Muscle layer of duodenum (tissue), 2 donors: ENCODE data around the gene GAPDH.

Experiments used
- H3K27ac ChIP-seq: one replicate; pipeline ENCODE4 v1.7.0; 2013; ENCODE audit warnings: mild to moderate bottlenecking, low read length
- H3K27me3 ChIP-seq: one replicate; pipeline ENCODE4 v1.7.0; 2013; ENCODE audit warnings: low read depth, mild to moderate bottlenecking, control low read depth, low read length
- H3K36me3 ChIP-seq, 2 donors: one replicate each; pipeline ENCODE4 v1.7.0; 2013; ENCODE audit warnings: low read length in 2 of 2, control low read depth in 1 of 2, mild to moderate bottlenecking in 1 of 2; ENCODE audit not compliant: insufficient read depth in 2 of 2, control insufficient read depth in 1 of 2
- H3K4me1 ChIP-seq, 2 donors: one replicate each; pipeline ENCODE4 v1.7.0; 2013; ENCODE audit warnings: low read length in 2 of 2, mild to moderate bottlenecking in 2 of 2, control low read depth in 1 of 2, moderate library complexity in 1 of 2; ENCODE audit not compliant: insufficient read depth in 2 of 2, control insufficient read depth in 1 of 2
- H3K4me3 ChIP-seq, 2 donors: one replicate each; pipeline ENCODE4 v1.7.0; 2013; ENCODE audit warnings: low read length in 2 of 2, low read depth in 1 of 2, mild to moderate bottlenecking in 1 of 2
- H3K9me3 ChIP-seq, 2 donors: one replicate each; pipeline ENCODE4 v1.7.0; 2013; ENCODE audit warnings: low read length in 2 of 2, control low read depth in 1 of 2, mild to moderate bottlenecking in 1 of 2; ENCODE audit not compliant: control insufficient read depth in 1 of 2
- donor health status: healthy.

The GAPDH gene

DNA sequence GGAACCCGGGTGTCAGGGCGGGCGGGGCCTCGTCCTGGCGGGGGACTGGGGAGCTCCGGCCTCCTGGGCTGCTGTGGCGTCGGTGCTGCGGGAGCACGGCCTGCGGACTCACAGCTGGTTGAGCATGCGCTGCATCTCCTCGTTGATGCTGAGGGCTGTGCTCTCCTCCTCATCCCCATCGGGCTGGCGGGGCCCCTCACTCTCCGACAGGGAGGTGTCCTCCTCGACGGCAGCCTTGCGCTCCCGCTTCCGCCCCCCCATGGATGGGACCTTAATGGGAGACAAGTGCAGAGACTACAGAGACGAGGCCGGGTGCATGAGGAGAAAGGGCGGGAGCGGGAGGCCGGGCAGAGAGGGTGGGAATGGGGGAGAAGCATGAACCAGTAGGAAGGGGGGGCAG is 14.2 kb downstream of the GAPDH start:
- Histone ChIP-seq H3K27me3 (no peaks in the 10 kb centered on the region), H3K4me3 (peak overlapping the region in 1 of 2 donors; percentile 35), H3K9me3 (no peaks in the 10 kb centered on the region), H3K27ac (peak overlapping the region; percentile 31), H3K4me1 (peaks cover 16 to 53% of the 10 kb centered on the region in 2 donors), H3K36me3 (peaks cover 30 to 40% of the 10 kb centered on the region in 2 donors)

DNA sequence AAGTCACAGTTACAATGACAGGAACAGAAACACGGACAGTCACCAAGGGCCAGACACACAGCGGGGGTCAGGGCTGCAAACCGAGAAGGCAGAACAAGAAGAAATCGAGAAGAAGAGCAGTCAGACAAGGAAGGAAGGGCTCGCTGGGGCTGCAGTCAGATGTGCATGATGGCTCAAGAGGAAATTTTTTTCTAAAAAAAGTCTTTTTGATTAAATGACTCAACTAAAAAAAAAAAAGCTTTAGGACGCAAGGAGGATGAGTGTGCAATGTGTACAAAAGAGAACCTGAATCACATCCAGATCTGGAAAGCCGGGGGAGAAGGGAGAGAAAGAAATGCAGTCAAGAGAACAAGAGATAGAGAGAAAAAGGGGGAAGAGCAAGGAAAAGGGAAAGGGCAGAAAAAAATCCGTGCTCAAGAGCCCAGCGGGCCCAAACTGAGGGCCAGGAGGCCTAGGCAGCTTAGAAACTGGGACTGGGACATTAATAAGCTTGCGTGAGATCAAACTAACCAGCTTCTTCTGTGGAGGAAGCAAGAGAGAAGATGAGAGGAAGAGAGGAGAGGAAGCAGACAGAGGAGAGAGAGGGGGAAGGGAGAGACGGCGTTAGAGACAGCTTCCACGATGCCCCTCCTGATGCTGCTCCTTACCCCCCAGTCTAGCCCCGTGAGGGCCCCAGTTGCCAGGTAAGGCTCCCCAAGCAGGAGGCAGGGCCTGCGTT is 14.8 kb downstream of the GAPDH start:
- no peaks in the 10 kb centered on the region for H3K9me3 ChIP-seq
- no peak overlapping the region for H3K4me3 ChIP-seq
- no peaks in the 10 kb centered on the region for H3K27me3 ChIP-seq
- H3K36me3 ChIP-seq, result peaks cover 30 to 39% of the 10 kb centered on the region in 2 donors
- peak overlapping the region; percentile 96 for H3K27ac ChIP-seq
- peaks cover 18 to 58% of the 10 kb centered on the region in 2 donors for H3K4me1 ChIP-seq

- H3K27me3 ChIP-seq, result no peaks in the 10 kb centered on the region
- H3K4me3 ChIP-seq, result no peak overlapping the region
- peaks cover 18 to 63% of the 10 kb centered on the region in 2 donors for H3K4me1 ChIP-seq
- H3K27ac ChIP-seq, result peak overlapping the region; percentile 96
- H3K36me3 ChIP-seq, result peaks cover 25 to 33% of the 10 kb centered on the region in 2 donors
- no peaks in the 10 kb centered on the region for H3K9me3 ChIP-seq
Observed at GRCh38 chr12:6549684-6550151, 15.4 kb downstream of the GAPDH start.

DNA sequence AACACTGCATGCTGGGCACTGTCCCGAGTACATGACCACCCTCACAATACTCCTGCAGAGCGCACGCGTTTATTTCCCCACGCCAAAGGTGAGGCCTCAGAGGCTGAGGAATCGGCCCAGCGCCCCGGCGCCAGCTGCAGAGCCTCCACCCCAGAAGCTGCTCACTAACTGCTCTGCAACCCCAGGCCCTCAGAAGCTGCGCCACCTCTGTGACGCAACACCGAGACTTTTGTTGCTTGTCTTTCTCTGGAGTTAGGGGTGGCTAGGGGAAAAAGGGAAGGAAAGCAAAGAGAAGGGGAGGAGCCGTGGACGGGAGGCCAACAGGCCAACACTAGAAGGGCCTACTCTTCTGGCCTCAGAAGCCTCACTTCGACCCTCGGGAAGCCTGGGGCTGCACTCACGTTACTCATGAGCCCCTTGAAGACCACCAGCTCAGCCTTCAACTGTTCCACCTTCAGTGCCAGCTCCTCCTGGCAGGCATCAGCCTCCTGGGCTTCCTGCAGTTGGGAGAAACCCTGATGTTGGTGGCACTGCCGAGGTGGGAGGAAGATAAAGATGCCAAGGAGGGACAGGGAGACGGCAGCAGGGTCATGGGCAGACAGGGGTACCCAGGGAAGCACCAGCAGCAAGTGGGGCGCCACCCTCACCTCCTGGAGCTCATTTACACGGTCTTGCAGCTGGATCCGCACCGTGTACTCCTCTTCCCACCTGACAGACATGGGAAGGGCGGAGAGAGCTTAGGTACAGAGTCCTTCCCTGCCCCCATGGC is 16.2 kb downstream of the GAPDH start:
- H3K4me1 ChIP-seq, result peaks cover 18 to 63% of the 10 kb centered on the region in 2 donors
- H3K4me3 ChIP-seq, result peak overlapping the region; percentile 16 to 50
- H3K36me3 ChIP-seq, result peaks cover 25 to 32% of the 10 kb centered on the region in 2 donors
- no peaks in the 10 kb centered on the region for H3K9me3 ChIP-seq
- H3K27me3 ChIP-seq, result no peaks in the 10 kb centered on the region
- peak overlapping the region; percentile 96 for H3K27ac ChIP-seq

DNA sequence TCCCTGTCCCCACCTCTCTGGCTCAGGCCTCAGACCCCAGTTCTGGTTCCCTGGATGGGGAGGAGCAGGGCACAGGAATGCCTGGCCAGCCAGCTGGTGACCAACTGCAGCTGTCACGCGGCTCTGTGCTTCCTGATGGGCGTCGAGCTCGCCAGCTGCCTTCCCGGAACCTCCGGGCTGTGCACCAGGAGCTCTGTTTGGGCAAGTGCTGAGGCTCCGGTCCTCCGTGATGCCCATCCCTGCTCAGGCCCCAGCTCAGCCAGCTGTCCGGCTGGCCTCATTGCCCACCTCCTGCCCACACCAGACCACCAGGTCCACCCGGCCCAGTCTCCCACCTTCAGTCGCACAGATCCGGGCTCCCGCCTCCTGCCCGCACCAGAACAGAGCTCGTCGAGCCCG is 16.7 kb downstream of the GAPDH start:
- peaks cover 18 to 63% of the 10 kb centered on the region in 2 donors for H3K4me1 ChIP-seq
- no peaks in the 10 kb centered on the region for H3K27me3 ChIP-seq
- peak overlapping the region; percentile 12 to 50 for H3K4me3 ChIP-seq
- H3K27ac ChIP-seq, result peak overlapping the region; percentile 96
- peaks cover 20 to 27% of the 10 kb centered on the region in 2 donors for H3K36me3 ChIP-seq
- no peaks in the 10 kb centered on the region for H3K9me3 ChIP-seq

GRCh38 chr12:6551496-6552139 is 17.3 kb downstream of the GAPDH start:
- peaks cover 18 to 63% of the 10 kb centered on the region in 2 donors for H3K4me1 ChIP-seq
- H3K27me3 ChIP-seq, result no peaks in the 10 kb centered on the region
- peaks cover 15 to 23% of the 10 kb centered on the region in 2 donors for H3K36me3 ChIP-seq
- H3K9me3 ChIP-seq, result no peaks in the 10 kb centered on the region
- peak overlapping the region; percentile 96 for H3K27ac ChIP-seq
- H3K4me3 ChIP-seq, result peak overlapping the region; percentile 12 to 50

- H3K27me3 ChIP-seq, result no peaks in the 10 kb centered on the region
- peak overlapping the region; percentile 96 for H3K27ac ChIP-seq
- H3K4me3 ChIP-seq, result peak overlapping the region; percentile 12 to 98
- H3K4me1 ChIP-seq, result peaks cover 18 to 63% of the 10 kb centered on the region in 2 donors
- peaks cover 10 to 18% of the 10 kb centered on the region in 2 donors for H3K36me3 ChIP-seq
- no peaks in the 10 kb centered on the region for H3K9me3 ChIP-seq
Observed at GRCh38 chr12:6552140-6552551, 17.8 kb downstream of the GAPDH start.

DNA sequence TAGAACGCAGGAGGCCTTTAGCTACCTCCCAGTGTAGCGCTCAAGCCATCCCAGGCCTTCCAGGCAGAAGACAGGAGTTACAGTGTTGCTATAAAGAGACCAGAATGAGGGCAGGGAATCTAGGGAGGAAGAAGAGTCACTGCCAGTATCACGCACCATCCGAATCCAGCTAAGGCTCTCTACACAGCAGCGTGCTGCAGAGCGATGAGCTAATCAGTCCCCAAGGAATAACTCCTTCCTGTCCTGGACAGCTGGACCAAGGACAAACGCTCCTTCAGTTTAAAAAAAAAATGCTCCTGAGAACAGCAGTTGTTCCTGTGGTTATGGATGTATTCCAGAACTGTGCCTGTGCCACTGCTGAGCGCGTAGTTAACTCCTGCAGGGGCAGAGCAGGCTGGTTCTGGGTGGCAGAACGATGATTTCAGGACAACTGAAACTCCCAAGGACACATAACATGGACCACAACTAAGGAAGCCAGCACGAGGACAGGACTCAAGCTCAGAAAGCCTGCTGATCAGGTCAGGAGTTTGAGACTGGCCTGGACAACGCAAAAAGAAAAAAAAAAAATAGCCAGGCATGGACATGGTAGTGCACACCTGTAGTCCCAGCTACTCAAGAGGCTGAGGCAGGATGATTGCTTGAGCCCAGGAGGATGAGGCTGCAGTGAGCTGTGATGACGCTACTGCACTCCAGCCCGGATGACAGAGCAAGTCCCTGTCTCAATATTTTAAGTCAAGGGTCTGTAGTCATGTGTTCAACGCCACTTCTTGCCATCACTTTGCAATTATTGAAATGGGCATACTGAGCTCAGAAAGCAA is 18.9 kb downstream of the GAPDH start:
- H3K4me1 ChIP-seq, result peaks cover 18 to 61% of the 10 kb centered on the region in 2 donors
- H3K27ac ChIP-seq, result peak overlapping the region; percentile 96
- peak overlapping the region in 1 of 2 donors; percentile 98 for H3K4me3 ChIP-seq
- peaks cover 3 to 9% of the 10 kb centered on the region in 2 donors for H3K36me3 ChIP-seq
- no peaks in the 10 kb centered on the region for H3K9me3 ChIP-seq
- no peaks in the 10 kb centered on the region for H3K27me3 ChIP-seq

DNA sequence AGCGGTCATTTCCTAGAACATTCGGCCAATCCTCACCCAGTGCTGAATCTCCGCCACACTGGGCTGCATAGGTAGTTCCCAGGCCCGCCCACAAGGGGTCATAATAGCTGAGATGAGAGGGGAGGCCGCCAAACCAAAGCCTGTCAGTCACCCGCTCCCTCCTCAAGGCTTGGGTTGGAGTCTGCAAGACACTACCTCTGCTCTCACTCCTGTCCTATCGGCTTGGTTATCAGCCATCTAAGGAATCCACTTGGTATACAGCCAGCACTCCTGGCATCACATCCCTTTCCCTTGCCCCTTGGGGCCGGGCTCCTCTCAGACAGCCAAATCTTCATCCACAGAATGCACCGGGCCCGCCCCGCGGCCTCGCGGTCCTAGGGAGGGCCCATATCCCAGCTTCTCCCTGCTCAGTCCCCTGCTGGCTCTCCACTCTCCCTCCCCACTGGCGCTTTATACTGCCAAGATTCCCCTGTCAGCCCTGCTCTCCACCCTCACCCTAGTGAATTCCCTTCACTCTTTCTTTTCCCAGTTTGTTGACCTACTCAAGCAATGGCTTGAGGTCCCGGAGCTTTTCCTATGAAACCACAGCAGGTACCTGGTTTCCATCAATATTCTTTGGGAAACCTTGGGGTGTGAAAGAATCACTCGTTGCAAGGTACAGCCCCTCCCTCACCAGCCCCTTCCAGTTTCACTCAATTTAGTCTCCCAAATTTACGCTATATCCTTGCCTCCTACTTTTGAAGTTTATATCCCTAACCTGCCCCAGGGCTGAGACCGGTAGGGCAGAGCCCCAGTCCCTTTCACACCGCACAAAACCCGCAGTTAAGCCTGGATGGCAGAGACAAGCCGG is 20.1 kb downstream of the GAPDH start:
- Histone ChIP-seq H3K9me3 (no peaks in the 10 kb centered on the region), H3K4me3 (peak overlapping the region; percentile 68 to 98), H3K27me3 (no peaks in the 10 kb centered on the region), H3K4me1 (peaks cover 18 to 51% of the 10 kb centered on the region in 2 donors), H3K36me3 (peaks cover 4 to 6% of the 10 kb centered on the region in 2 donors), H3K27ac (peak overlapping the region; percentile 79)
